ENCODE results near the gene MACROD1. TPM values are rescaled to one million over a fixed set of nuclear protein-coding genes. Genes with fewer than 3 reads are reported as not detected.

The MACROD1 gene
- total RNA-seq, 1 donor from 2014 or later = 20.6 TPM

GRCh38 chr11:64095273-64095817, 70.6 kb downstream of the MACROD1 start:
- Mint-ChIP-seq H3K36me3 (ENCODE audit: low read depth) (peaks cover 5% of the 10 kb centered on the region), H3K27me3 (ENCODE audit: low read depth) (peaks cover 12% of the 10 kb centered on the region), H3K9me3 (ENCODE audit: low read depth) (no peaks in the 10 kb centered on the region), H3K4me3 (ENCODE audit: unreplicated experiment) (no peak overlapping the region), H3K27ac (ENCODE audit: unreplicated experiment) (no peak overlapping the region), H3K4me1 (ENCODE audit: low read depth) (peaks cover 35% of the 10 kb centered on the region)
- DNase-seq (ENCODE audit: low spot score) = no peak
- no peak for TF ChIP-seq CTCF (IDR thresholded peaks at IDR 0.05)

- H3K4me1 Mint-ChIP-seq (ENCODE audit: low read depth) = peaks cover 35% of the 10 kb centered on the region
- H3K27ac Mint-ChIP-seq (ENCODE audit: unreplicated experiment) = peak overlapping the region; percentile 63
Measured at GRCh38 chr11:64094463-64095260, 71.3 kb downstream of the MACROD1 start.

DNA sequence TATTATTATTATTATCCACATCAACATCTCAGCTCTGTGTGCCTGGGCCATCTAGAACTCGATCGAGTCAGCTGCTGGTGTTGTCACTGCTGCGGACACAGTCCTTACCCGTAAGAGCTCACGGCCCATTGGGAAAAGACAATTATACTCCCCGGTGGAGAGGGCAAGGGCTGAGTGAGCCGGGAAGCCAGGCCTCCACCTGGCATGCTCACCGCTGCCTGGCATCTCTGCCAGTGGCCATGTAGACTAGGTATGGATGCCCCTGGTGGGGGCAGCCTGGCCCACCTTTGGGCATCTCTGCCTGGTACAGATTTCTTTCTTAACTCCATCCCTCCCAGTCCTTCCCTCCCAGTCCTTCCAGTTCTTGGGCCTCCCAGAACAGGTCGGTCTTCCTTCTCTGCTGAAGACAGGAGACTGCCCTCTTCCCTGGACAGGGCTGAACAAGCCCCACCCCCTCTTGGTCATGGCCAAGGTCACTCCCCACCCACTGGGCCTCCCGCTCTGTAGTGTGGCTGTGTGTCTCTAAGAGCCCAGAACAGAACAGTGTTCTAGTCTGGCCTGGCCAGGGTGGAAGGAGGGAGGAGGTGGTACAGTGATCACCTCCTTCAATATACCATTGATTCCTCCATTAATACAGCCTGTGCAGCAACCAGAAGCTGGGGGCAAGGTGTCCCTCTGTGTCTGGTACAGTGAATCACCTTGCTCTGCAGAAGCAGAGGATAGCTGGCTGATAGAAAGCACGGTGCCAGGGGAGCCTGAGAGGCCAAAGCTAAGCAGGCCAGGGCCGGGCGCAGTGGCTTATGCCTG, 72.5 kb downstream of the MACROD1 start:
- TF ChIP-seq CTCF (IDR thresholded peaks at IDR 0.05) = no peak
- Mint-ChIP-seq H3K27me3 (ENCODE audit: low read depth) (peaks cover 9% of the 10 kb centered on the region), H3K4me3 (ENCODE audit: unreplicated experiment) (no peak overlapping the region), H3K9me3 (ENCODE audit: low read depth) (no peaks in the 10 kb centered on the region), H3K4me1 (ENCODE audit: low read depth) (peaks cover 35% of the 10 kb centered on the region), H3K36me3 (ENCODE audit: low read depth) (peaks cover 4% of the 10 kb centered on the region), H3K27ac (ENCODE audit: unreplicated experiment) (no peak overlapping the region)
- DNase-seq (ENCODE audit: low spot score) = no peak

More at GRCh38 chr11:64094463-64095260, 71.3 kb downstream of the MACROD1 start:
- no peak overlapping the region for H3K4me3 Mint-ChIP-seq (ENCODE audit: unreplicated experiment)
- peaks cover 4% of the 10 kb centered on the region for H3K36me3 Mint-ChIP-seq (ENCODE audit: low read depth)
- peaks cover 12% of the 10 kb centered on the region for H3K27me3 Mint-ChIP-seq (ENCODE audit: low read depth)
- no peaks in the 10 kb centered on the region for H3K9me3 Mint-ChIP-seq (ENCODE audit: low read depth)
- TF ChIP-seq CTCF (IDR thresholded peaks at IDR 0.05) = no peak
- DNase-seq (ENCODE audit: low spot score) = no peak

DNA sequence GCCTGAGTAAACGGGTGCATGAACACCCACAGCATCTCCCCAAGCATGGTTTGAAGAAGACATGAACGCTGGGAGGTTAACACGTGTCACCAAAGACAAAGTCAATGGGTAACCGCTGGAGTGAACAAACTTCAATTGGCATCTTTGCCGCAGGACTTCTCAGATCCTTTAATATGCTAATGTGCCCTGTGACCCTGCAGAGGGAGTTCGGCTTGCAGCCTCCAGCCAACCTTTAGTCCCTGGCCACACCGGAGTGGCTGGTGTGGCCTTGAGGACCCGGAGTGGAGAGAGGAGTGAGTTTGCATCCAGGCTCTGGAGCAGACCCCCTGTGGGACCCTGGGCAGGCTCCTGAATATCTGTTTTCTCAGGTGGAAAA, 73.2 kb downstream of the MACROD1 start:
- H3K4me3 Mint-ChIP-seq (ENCODE audit: unreplicated experiment) = no peak overlapping the region
- H3K27me3 Mint-ChIP-seq (ENCODE audit: low read depth) = peaks cover 4% of the 10 kb centered on the region
- TF ChIP-seq CTCF (IDR thresholded peaks at IDR 0.05) = no peak

GRCh38 chr11:64092111-64092760, 73.7 kb downstream of the MACROD1 start:
- Mint-ChIP-seq H3K27ac (ENCODE audit: unreplicated experiment) (no peak overlapping the region), H3K27me3 (ENCODE audit: low read depth) (peaks cover 4% of the 10 kb centered on the region), H3K4me3 (ENCODE audit: unreplicated experiment) (no peak overlapping the region), H3K36me3 (ENCODE audit: low read depth) (peaks cover 5% of the 10 kb centered on the region), H3K9me3 (ENCODE audit: low read depth) (no peaks in the 10 kb centered on the region), H3K4me1 (ENCODE audit: low read depth) (peaks cover 35% of the 10 kb centered on the region)
- no peak for DNase-seq (ENCODE audit: low spot score)
- TF ChIP-seq CTCF (IDR thresholded peaks at IDR 0.05) = no peak

More for the DNA sequence above, 73.2 kb downstream of the MACROD1 start:
- H3K4me1 Mint-ChIP-seq (ENCODE audit: low read depth) = peaks cover 35% of the 10 kb centered on the region
- no peak overlapping the region for H3K27ac Mint-ChIP-seq (ENCODE audit: unreplicated experiment)
- H3K9me3 Mint-ChIP-seq (ENCODE audit: low read depth) = no peaks in the 10 kb centered on the region
- H3K36me3 Mint-ChIP-seq (ENCODE audit: low read depth) = peaks cover 5% of the 10 kb centered on the region
- DNase-seq (ENCODE audit: low spot score) = no peak

Measured in chondrocyte (in vitro differentiated cells).